ENCODE measurements around the gene VWA5B2.

DNA sequence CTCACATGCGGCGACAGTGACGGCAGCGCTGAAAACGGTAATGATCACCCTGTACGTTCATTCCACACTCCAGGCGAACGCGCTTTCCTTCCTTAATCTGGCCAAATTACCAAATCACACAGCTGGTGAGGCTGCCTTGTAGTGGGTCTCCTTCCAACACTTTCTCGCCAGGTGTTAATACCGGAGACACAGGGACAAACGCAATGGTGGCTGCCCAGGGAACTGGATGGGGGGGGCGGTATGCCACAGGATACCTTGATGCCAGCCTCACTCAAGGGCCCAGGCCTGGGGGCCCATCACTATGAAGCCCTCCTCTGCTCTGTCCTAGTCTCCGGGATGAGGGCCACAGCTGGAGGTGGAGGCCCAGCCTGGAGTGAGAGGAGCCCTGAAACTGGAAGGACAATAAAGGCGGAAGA lies 33.4 kb downstream of the VWA5B2 start:
- TF ChIP-seq ZNF274 (IDR thresholded peaks at IDR 0.05; ENCODE audit: low read depth, low read length) (no peak), POLR2A (IDR thresholded peaks at IDR 0.05; ENCODE audit: borderline replicate concordance, extremely low read depth, insufficient read depth, insufficient read length) (no peak), EZH2phosphoT487 (IDR thresholded peaks at IDR 0.05; ENCODE audit: borderline replicate concordance) (no peak)
- TF ChIP-seq, protein P1, sequence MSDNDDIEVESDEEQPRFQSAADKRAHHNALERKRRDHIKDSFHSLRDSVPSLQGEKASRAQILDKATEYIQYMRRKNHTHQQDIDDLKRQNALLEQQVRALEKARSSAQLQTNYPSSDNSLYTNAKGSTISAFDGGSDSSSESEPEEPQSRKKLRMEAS (IDR thresholded peaks at IDR 0.05) = no peak
- TF ChIP-seq, protein P2, sequence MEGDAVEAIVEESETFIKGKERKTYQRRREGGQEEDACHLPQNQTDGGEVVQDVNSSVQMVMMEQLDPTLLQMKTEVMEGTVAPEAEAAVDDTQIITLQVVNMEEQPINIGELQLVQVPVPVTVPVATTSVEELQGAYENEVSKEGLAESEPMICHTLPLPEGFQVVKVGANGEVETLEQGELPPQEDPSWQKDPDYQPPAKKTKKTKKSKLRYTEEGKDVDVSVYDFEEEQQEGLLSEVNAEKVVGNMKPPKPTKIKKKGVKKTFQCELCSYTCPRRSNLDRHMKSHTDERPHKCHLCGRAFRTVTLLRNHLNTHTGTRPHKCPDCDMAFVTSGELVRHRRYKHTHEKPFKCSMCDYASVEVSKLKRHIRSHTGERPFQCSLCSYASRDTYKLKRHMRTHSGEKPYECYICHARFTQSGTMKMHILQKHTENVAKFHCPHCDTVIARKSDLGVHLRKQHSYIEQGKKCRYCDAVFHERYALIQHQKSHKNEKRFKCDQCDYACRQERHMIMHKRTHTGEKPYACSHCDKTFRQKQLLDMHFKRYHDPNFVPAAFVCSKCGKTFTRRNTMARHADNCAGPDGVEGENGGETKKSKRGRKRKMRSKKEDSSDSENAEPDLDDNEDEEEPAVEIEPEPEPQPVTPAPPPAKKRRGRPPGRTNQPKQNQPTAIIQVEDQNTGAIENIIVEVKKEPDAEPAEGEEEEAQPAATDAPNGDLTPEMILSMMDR (IDR thresholded peaks at IDR 0.05 in 2 of 3, conservative IDR thresholded peaks at IDR 0.05 in 1 of 3; ENCODE audit: borderline replicate concordance in 1 of 3, insufficient read depth in 1 of 3, low read depth in 2 of 3, low read length in 2 of 3) = no peak
- TF ChIP-seq, protein P3, sequence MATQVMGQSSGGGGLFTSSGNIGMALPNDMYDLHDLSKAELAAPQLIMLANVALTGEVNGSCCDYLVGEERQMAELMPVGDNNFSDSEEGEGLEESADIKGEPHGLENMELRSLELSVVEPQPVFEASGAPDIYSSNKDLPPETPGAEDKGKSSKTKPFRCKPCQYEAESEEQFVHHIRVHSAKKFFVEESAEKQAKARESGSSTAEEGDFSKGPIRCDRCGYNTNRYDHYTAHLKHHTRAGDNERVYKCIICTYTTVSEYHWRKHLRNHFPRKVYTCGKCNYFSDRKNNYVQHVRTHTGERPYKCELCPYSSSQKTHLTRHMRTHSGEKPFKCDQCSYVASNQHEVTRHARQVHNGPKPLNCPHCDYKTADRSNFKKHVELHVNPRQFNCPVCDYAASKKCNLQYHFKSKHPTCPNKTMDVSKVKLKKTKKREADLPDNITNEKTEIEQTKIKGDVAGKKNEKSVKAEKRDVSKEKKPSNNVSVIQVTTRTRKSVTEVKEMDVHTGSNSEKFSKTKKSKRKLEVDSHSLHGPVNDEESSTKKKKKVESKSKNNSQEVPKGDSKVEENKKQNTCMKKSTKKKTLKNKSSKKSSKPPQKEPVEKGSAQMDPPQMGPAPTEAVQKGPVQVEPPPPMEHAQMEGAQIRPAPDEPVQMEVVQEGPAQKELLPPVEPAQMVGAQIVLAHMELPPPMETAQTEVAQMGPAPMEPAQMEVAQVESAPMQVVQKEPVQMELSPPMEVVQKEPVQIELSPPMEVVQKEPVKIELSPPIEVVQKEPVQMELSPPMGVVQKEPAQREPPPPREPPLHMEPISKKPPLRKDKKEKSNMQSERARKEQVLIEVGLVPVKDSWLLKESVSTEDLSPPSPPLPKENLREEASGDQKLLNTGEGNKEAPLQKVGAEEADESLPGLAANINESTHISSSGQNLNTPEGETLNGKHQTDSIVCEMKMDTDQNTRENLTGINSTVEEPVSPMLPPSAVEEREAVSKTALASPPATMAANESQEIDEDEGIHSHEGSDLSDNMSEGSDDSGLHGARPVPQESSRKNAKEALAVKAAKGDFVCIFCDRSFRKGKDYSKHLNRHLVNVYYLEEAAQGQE (IDR thresholded peaks at IDR 0.05; ENCODE audit: low read depth) = no peak
